HG02610 (cell line): ENCODE data around the gene ARHGAP26.

Experiments used
- ATAC-seq: cut with Tn5 transposase; IDR thresholded peaks from one replicate; pipeline ENCODE4 v1.9.1; 2021; ENCODE audit warnings: mild to moderate bottlenecking, moderate library complexity; ENCODE audit not compliant: unreplicated experiment

Gene ARHGAP26

DNA sequence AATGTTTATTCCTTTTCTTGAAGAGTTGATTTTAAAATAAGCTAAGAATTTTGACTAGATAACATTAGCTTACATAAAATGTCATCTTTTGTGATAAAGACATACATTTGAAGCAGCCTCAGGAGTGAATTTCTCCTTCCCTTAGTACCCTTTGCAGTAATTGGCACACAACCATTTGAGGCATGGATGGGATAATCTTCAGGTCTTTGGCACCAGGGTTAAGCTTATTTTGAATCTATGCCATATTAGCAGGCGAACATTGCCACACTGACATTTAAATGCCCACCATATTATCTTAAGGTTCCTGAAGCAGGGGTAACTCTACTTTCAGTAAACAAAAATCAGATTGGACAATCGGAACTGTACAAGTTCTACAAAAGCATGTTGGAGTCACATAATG, 507.4 kb downstream of the ARHGAP26 start:
- ATAC-seq = no peak
